Measurements from ENCODE around the gene TXNDC16.

TXNDC16 gene

DNA sequence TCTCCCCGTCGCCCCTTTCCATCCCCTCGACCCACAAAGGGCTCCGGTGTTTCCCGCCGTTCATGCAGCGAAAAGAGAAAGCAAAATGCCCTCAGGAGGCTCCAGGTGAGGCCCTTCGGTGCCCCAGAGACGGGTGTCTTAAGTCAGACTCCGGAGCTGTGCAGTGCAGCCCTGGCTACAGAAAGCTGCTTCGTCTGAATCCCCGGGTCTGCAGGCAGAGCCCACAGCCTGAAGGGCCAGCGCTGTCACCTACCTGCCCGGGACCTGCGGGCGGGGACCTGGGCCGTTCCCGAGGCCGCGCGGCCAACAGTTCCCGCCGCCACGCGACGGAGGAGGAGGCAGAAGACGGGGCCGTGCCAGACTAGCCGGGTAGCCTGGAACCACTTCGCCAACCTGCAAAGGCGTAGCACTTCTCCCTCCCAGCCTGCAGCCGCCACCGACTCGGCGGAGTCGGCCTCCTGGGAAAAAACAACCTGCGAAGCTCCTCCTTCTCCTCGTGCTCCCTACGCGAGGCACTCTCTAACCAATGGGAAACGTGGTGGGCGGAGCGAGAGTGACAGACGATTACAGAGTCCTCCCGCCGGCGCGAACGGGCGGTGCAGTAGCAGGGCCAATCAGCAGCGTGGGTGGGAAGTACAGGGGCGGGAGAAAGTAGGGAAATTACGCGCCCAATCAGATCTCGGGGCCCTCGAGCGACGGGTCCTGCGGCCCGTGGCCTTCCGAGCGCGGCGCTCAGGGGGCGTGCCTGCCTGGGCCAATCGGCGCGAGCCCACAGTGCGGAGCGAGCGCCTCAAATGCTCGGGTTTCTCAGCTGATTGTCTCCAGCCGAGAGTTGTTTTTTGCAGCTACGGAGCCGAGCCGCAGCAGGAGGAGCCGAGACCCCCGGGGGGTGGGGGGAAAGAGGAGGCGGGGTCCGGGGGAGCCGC, at the start of gene TXNDC16, which contains the start of gene GPR137C:
Gene TXNDC16 (minus strand): TSS at position 443 of the 926 bp plus-strand sequence. CDS start 8,948 bp downstream, outside the sequence.
Gene GPR137C (plus strand): TSS at position 774 of the 926 bp plus-strand sequence. CDS start 312 bp downstream, outside the sequence.
- POLR2A ChIA-PET: interaction anchor here (0.6 to 1.9 kb wide), 31 partner anchors 9 to 1406 kb away, joined by 3 to 30 read pairs (median 4); partner anchors contain the start of genes FERMT2, GNPNAT1, PSMC6 and PTGER2
- CTCF ChIA-PET: interaction anchor here (0.5 kb wide), 1 partner anchor 20 kb away, joined by 3 read pairs; no protein-coding TSS in a partner anchor
- no peaks in the 10 kb centered on the region for H3K36me3 ChIP-seq (ENCODE audit: control insufficient read depth in 2 of 2, insufficient read depth in 1 of 2, low read length in 2 of 2)
- peaks cover 9% of the 10 kb centered on the region for H3K4me1 ChIP-seq (ENCODE audit: control insufficient read depth, insufficient read depth, low read length)
- H3K27ac ChIP-seq (ENCODE audit: extremely low read depth, low read depth, low read length): peak within 1 kb of the TSS; percentile 90
- peak within 1 kb of the TSS; percentile 87 for H3K4me3 ChIP-seq (ENCODE audit: low read depth, low read length)
- no peaks in the 10 kb centered on the region for H3K9me3 ChIP-seq (ENCODE audit: control insufficient read depth, insufficient read depth, low read depth, low read length)
- TF ChIP-seq ZNF433 (tag by site-specific recombination; IDR thresholded peaks at IDR 0.05; ENCODE audit: low read depth): no peak
- no peak for TF ChIP-seq ZNF19 (tag by site-specific recombination; IDR thresholded peaks at IDR 0.05; ENCODE audit: low read depth)
- peak; percentile 76 for TF ChIP-seq ZBTB17 (tag by site-specific recombination; IDR thresholded peaks at IDR 0.05)
- no peak for TF ChIP-seq GLI4 (tag by site-specific recombination; IDR thresholded peaks at IDR 0.05)
- TF ChIP-seq ZNF335 (tag by site-specific recombination; conservative IDR thresholded peaks at IDR 0.05): peak; percentile 27; the same call in 1 of the 2 replicates
- 0 out of 2 replicates have a peak, but pooled peaks have one; percentile 25 for TF ChIP-seq ZXDB (tag by site-specific recombination; IDR thresholded peaks at IDR 0.05)
- TF ChIP-seq EGR2 (tag by site-specific recombination; IDR thresholded peaks at IDR 0.05; ENCODE audit: low read depth): 0 out of 2 replicates have a peak, but pooled peaks have one; percentile 42
- no peak for TF ChIP-seq ZNF266 (tag by site-specific recombination; IDR thresholded peaks at IDR 0.05; ENCODE audit: low read depth)
- TF ChIP-seq, protein P1, sequence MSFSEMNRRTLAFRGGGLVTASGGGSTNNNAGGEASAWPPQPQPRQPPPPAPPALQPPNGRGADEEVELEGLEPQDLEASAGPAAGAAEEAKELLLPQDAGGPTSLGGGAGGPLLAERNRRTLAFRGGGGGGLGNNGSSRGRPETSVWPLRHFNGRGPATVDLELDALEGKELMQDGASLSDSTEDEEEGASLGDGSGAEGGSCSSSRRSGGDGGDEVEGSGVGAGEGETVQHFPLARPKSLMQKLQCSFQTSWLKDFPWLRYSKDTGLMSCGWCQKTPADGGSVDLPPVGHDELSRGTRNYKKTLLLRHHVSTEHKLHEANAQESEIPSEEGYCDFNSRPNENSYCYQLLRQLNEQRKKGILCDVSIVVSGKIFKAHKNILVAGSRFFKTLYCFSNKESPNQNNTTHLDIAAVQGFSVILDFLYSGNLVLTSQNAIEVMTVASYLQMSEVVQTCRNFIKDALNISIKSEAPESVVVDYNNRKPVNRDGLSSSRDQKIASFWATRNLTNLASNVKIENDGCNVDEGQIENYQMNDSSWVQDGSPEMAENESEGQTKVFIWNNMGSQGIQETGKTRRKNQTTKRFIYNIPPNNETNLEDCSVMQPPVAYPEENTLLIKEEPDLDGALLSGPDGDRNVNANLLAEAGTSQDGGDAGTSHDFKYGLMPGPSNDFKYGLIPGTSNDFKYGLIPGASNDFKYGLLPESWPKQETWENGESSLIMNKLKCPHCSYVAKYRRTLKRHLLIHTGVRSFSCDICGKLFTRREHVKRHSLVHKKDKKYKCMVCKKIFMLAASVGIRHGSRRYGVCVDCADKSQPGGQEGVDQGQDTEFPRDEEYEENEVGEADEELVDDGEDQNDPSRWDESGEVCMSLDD (tag by site-specific recombination; IDR thresholded peaks at IDR 0.05): no peak
- peak; percentile 98 for TF ChIP-seq ZSCAN30 (tag by site-specific recombination; IDR thresholded peaks at IDR 0.05)
- TF ChIP-seq ZNF549 (tag by site-specific recombination; IDR thresholded peaks at IDR 0.05): no peak
- TF ChIP-seq ZNF777 (tag by site-specific recombination; IDR thresholded peaks at IDR 0.05; ENCODE audit: borderline replicate concordance): no peak
- TF ChIP-seq SP2 (tag by site-specific recombination; IDR thresholded peaks at IDR 0.05): peak; percentile 96
- TF ChIP-seq ZFHX2 (tag by site-specific recombination; conservative IDR thresholded peaks at IDR 0.05): peak; percentile 50
- no peak for TF ChIP-seq SCRT1 (tag by site-specific recombination; IDR thresholded peaks at IDR 0.05; ENCODE audit: borderline replicate concordance)
- no peak for TF ChIP-seq ZNF747 (tag by site-specific recombination; IDR thresholded peaks at IDR 0.05)
- TF ChIP-seq, protein P2, sequence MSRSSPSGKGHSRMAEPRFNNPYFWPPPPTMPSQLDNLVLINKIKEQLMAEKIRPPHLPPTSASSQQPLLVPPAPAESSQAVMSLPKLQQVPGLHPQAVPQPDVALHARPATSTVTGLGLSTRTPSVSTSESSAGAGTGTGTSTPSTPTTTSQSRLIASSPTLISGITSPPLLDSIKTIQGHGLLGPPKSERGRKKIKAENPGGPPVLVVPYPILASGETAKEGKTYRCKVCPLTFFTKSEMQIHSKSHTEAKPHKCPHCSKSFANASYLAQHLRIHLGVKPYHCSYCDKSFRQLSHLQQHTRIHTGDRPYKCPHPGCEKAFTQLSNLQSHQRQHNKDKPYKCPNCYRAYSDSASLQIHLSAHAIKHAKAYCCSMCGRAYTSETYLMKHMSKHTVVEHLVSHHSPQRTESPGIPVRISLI (tag by site-specific recombination; IDR thresholded peaks at IDR 0.05): peak; percentile 72; the same call in 1 of the 2 replicates
- TF ChIP-seq ZFP41 (tag by site-specific recombination; IDR thresholded peaks at IDR 0.05; ENCODE audit: borderline replicate concordance): no peak
- no peak for TF ChIP-seq PRDM2 (tag by site-specific recombination; IDR thresholded peaks at IDR 0.05; ENCODE audit: borderline replicate concordance)
- TF ChIP-seq KLF16 (tag by site-specific recombination; IDR thresholded peaks at IDR 0.05): 0 out of 2 replicates have a peak, but pooled peaks have one; percentile 20
- 0 out of 2 replicates have a peak, but pooled peaks have one; percentile 14 for TF ChIP-seq PRDM1 (tag by site-specific recombination; IDR thresholded peaks at IDR 0.05)
- TF ChIP-seq ZNF248 (tag by site-specific recombination; IDR thresholded peaks at IDR 0.05): no peak
- no peak for TF ChIP-seq ZNF473 (tag by site-specific recombination; IDR thresholded peaks at IDR 0.05)
- no peak for TF ChIP-seq ZNF423 (tag by site-specific recombination; IDR thresholded peaks at IDR 0.05)
- TF ChIP-seq BCL11B (tag by site-specific recombination; IDR thresholded peaks at IDR 0.05; ENCODE audit: low read depth): no peak
- TF ChIP-seq PBX3 (CRISPR knock-in tag; IDR thresholded peaks at IDR 0.05): peak; percentile 84; the same call in 1 of the 2 replicates

All from HEK293 (cell line).